ENCODE results near the gene PHF5A.

DNA sequence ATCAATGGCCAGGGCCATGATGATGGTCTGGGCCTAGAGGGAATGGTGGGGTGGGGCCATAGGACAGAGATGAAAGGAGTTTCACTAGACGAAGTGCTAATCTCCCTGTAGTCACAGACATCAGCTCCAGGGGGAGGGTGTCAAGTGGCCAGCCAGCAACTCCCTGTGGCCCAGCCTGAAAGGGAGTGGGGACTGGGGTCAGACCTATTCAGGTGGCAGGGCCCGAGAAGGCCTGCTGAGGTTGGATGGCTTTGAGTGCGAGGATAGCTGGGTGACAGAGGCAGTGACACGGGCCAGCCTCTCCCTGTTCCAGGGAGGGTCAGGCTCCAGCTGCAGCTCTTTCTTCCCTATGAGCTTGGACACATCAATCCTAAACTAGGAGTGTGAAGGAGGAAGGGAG, 32.9 kb downstream of the PHF5A start:
- TF ChIP-seq, protein P1, sequence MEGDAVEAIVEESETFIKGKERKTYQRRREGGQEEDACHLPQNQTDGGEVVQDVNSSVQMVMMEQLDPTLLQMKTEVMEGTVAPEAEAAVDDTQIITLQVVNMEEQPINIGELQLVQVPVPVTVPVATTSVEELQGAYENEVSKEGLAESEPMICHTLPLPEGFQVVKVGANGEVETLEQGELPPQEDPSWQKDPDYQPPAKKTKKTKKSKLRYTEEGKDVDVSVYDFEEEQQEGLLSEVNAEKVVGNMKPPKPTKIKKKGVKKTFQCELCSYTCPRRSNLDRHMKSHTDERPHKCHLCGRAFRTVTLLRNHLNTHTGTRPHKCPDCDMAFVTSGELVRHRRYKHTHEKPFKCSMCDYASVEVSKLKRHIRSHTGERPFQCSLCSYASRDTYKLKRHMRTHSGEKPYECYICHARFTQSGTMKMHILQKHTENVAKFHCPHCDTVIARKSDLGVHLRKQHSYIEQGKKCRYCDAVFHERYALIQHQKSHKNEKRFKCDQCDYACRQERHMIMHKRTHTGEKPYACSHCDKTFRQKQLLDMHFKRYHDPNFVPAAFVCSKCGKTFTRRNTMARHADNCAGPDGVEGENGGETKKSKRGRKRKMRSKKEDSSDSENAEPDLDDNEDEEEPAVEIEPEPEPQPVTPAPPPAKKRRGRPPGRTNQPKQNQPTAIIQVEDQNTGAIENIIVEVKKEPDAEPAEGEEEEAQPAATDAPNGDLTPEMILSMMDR (IDR thresholded peaks at IDR 0.05 in 4 of 5, conservative IDR thresholded peaks at IDR 0.05 in 1 of 5), result no peak
- no peak for TF ChIP-seq POLR2A (IDR thresholded peaks at IDR 0.05)
